Bone marrow (tissue), 2 donors: ENCODE results near the gene BMPR2.
"Not testable (repeated sequence)": the region's sequence is repeated elsewhere in the genome, so short reads cannot be mapped to it uniquely, and the experiment has no call there.

ENCODE experiments used
- DNase-seq, 2 donors: peaks; one replicate each; lab custom pipeline; 2025; lab: John Stamatoyannopoulos, UW

BMPR2 gene

GRCh38 chr2:202375609-202376408, at the start of gene BMPR2:
BMPR2 (plus strand) TSS chr2:202376327; CDS start chr2:202377475, 1,148 bp downstream.
- DNase-seq: peak; percentile 79 to 82

- no peak for DNase-seq
Observed at GRCh38 chr2:202327858-202328257, 48.3 kb upstream of the BMPR2 start.

GRCh38 chr2:202335791-202336467, 40.2 kb upstream of the BMPR2 start:
- no peak for DNase-seq

GRCh38 chr2:202337151-202337550, 39.0 kb upstream of the BMPR2 start:
- DNase-seq: no peak

GRCh38 chr2:202337706-202338346, 38.3 kb upstream of the BMPR2 start:
- DNase-seq: no peak

GRCh38 chr2:202339071-202339870, 36.9 kb upstream of the BMPR2 start:
- no peak for DNase-seq

- DNase-seq: no peak
Observed at GRCh38 chr2:202344178-202344577, 31.9 kb upstream of the BMPR2 start.

DNA sequence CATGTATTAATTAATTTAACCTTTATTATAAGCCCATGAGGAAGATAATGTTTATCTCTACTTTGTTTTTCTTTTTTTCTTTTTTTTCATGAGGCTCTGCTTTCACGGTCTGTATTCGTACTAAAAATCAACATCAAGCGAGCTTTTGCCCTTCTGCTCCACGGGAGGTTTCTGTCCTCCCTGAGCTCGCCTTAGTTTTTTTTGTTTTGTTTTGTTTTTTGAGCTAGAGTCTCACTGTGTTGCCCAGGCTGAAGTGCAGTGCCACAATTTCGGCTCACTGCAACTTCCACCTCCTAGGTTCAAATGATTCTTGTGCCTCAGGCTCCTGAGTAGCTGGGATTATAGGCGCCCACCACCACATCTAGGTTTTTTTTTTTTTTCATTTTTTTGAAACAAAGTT, 29.9 kb upstream of the BMPR2 start:
- no peak for DNase-seq

GRCh38 chr2:202353430-202353829, 22.7 kb upstream of the BMPR2 start:
- no peak for DNase-seq

- no peak for DNase-seq
Observed at GRCh38 chr2:202355993-202356505, 20.1 kb upstream of the BMPR2 start.

DNA sequence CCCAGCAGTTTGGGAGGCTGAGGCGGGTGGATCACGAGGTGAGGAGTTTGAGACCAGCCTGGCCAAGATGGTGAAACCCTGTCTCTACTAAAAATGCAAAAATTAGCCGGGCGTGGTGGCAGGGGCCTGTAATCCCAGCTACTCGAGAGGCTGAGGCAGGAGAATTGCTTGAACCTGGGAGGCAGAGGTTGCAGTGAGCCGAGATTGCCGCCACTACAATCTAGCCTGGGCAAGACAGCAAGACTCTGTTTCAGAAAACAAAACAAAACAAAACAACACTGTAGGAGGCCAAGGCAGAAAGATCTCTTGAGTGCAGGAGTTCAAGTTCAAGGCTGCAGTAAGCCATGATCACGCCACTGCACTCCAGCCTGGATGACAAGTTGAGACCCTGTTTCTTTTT, 17.2 kb upstream of the BMPR2 start:
- DNase-seq: not testable (repeated sequence)

GRCh38 chr2:202360646-202361045, 15.5 kb upstream of the BMPR2 start:
- no peak for DNase-seq

GRCh38 chr2:202361108-202361507, 15.0 kb upstream of the BMPR2 start:
- no peak for DNase-seq

DNA sequence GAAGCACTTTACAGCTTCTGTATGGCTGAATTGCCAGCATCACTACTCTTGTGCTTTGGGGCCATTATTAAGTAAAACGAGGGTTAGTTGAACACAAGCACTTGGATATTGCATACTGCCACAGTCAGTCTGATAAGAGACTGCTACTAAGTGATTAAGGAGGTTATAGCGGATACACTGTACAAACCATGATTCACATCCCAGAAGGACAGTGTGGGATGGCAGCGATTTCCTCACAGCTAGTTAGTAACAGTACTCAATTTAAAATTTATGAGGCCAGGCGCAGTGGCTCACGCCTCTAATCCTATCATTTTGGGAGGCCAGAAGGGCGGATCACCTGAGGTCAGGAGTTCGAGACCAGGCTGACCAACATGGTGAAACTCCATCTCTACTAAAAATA, 2.6 kb upstream of the BMPR2 start:
- DNase-seq: no peak

- not testable (repeated sequence) for DNase-seq
Observed at GRCh38 chr2:202374383-202374782, 1.7 kb upstream of the BMPR2 start.

GRCh38 chr2:202375033-202375608, 1.0 kb upstream of the BMPR2 start:
- DNase-seq: peak; percentile 12 to 41

- DNase-seq: peak in 1 of 2 donors; percentile 57
Observed at GRCh38 chr2:202376460-202377206, 506 bp downstream of the BMPR2 start.

DNA sequence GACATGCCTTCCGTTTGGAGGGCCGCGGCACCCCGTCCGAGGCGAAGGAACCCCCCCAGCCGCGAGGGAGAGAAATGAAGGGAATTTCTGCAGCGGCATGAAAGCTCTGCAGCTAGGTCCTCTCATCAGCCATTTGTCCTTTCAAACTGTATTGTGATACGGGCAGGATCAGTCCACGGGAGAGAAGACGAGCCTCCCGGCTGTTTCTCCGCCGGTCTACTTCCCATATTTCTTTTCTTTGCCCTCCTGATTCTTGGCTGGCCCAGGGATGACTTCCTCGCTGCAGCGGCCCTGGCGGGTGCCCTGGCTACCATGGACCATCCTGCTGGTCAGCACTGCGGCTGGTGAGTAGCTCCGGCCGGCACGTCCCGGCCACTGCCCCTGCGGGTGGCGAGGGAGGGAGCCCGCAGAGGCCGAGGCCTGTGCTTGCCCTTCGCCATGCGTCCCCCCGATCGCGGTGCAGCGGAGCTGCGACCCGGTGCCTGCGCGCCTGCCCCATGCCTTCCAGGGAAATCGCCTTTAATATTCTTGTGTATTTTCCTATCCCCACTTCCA, 1.2 kb downstream of the BMPR2 start:
- DNase-seq: peak in 1 of 2 donors; percentile 25

- no peak for DNase-seq
Observed at GRCh38 chr2:202378001-202378400, 1.9 kb downstream of the BMPR2 start.

GRCh38 chr2:202378662-202379358, 2.7 kb downstream of the BMPR2 start:
- DNase-seq: no peak
